Measurements from ENCODE around the gene RIC8B. TPM values are rescaled to one million over a fixed set of nuclear protein-coding genes. Genes with fewer than 3 reads are reported as not detected.
A peak's percentile ranks its signal among the peaks of the same experiment; 100 is the strongest.

Gene RIC8B
- total and polyA plus RNA-seq, 2 of the 13 experiments (the other 11 are each of a cell fraction or from before 2014, with no cell fraction given), result 5.1 to 7.5 TPM

- TF ChIP-seq TRIM24 (CRISPR knock-in tag; IDR thresholded peaks at IDR 0.05), result no peak
- TF ChIP-seq SMC3 (IDR thresholded peaks at IDR 0.05; ENCODE audit: low read length), result peak; percentile 64
- TF ChIP-seq AKAP8 (CRISPR knock-in tag; IDR thresholded peaks at IDR 0.05), result no peak
- TF ChIP-seq KDM6A (CRISPR knock-in tag; IDR thresholded peaks at IDR 0.05; ENCODE audit: low read depth), result no peak
- TF ChIP-seq TAF15 (IDR thresholded peaks at IDR 0.05; ENCODE audit: low read depth, low read length, poor library complexity, severe bottlenecking), result no peak
- no peak for TF ChIP-seq MTF2 (CRISPR knock-in tag; IDR thresholded peaks at IDR 0.05; ENCODE audit: borderline replicate concordance)
- TF ChIP-seq RELA (CRISPR knock-in tag; IDR thresholded peaks at IDR 0.05), result no peak
- no peak for TF ChIP-seq FOXO1 (CRISPR knock-in tag; IDR thresholded peaks at IDR 0.05)
- TF ChIP-seq SRSF4 (IDR thresholded peaks at IDR 0.05; ENCODE audit: low read depth, low read length, poor library complexity, severe bottlenecking), result no peak
- no peak for TF ChIP-seq ERF (CRISPR knock-in tag; IDR thresholded peaks at IDR 0.05)
These were observed 144.3 kb downstream of the RIC8B start (continued) for GRCh38 chr12:106918746-106919145.

GRCh38 chr12:106919910-106920544, 145.5 kb downstream of the RIC8B start:
- H3K27me3 ChIP-seq (ENCODE audit: control insufficient read depth in 1 of 2, insufficient read depth in 2 of 2, low read length in 2 of 2), result no peaks in the 10 kb centered on the region; a peak in 1 of 5 replicates
- no peak overlapping the region for H3K4me3 ChIP-seq (replicated peaks in 1 of 3; ENCODE audit: insufficient read depth in 1 of 3, low read depth in 2 of 3, low read length in 3 of 3)
- no peak overlapping the region for H3K9ac ChIP-seq (ENCODE audit: insufficient read depth, low read depth, low read length)
- intact Hi-C loops (cut with micrococcal nuclease; ENCODE audit: unreplicated experiment), result loop anchor here (2.0 to 5.0 kb wide), 4 partner anchors 79 to 693 kb away; no protein-coding TSS in a partner anchor
- FAIRE-seq, result peak; percentile 48
- no peaks in the 10 kb centered on the region; the same call in 1 of the 2 replicates for H3K9me3 ChIP-seq (ENCODE audit: low read length)
- in situ Hi-C loops (cut with HindIII; ENCODE audit: extremely low pct_ligation_motif_present, low pct_unique_long_range_greater_than_20kb), result loop anchor here (5.0 kb wide), 1 partner anchor 533 kb away; no protein-coding TSS in a partner anchor
- no peak for ATAC-seq
- H3K36me3 ChIP-seq (replicated peaks in 1 of 2; ENCODE audit: control insufficient read depth in 1 of 2, insufficient read depth in 2 of 2, low read length in 2 of 2), result no peaks in the 10 kb centered on the region
- H4K20me1 ChIP-seq (ENCODE audit: insufficient read depth, low read length), result no peaks in the 10 kb centered on the region
- ChIA-PET POLR2A (interaction anchor here (2.2 kb wide), 1 partner anchor 562 kb away, joined by 13 read pairs; the partner anchor contains the start of gene POLR3B), CTCF (ENCODE audit: low intra/inter-chr PET ratio, low total read pairs) (interaction anchor here (0.9 to 3.2 kb wide), 5 partner anchors 36 to 562 kb away, joined by 3 to 31 read pairs (median 4); partner anchors contain the start of gene POLR3B)
- no peak overlapping the region for H3K4me2 ChIP-seq (ENCODE audit: low read depth, low read length)
- BruUV-seq (replicated peaks), result no TSS peak
- 17% methylated on average over 4 of the region's 4 CpGs for WGBS (ENCODE audit: low lambda C conversion rate)
- no peak overlapping the region for H3K27ac ChIP-seq (ENCODE audit: extremely low read length, insufficient read depth, low read length)
- no peaks in the 10 kb centered on the region for H3K79me2 ChIP-seq (ENCODE audit: insufficient read depth, low read length)
- no peak overlapping the region for H2AFZ ChIP-seq (ENCODE audit: low read length)
- H3K4me1 ChIP-seq (ENCODE audit: insufficient read depth, low read length), result no peaks in the 10 kb centered on the region
- peak; percentile 28 for DNase-seq (ENCODE audit: low spot score)
- TF ChIP-seq RNF2 (conservative IDR thresholded peaks at IDR 0.05; ENCODE audit: low read depth) (no peak), TCF12 (IDR thresholded peaks at IDR 0.05) (no peak), TCF12 (CRISPR knock-in tag; IDR thresholded peaks at IDR 0.05) (no peak), SATB2 (CRISPR knock-in tag; IDR thresholded peaks at IDR 0.05) (no peak), ZNF780A (CRISPR knock-in tag; IDR thresholded peaks at IDR 0.05) (no peak), GPN1 (CRISPR knock-in tag; IDR thresholded peaks at IDR 0.05; ENCODE audit: borderline replicate concordance) (no peak), ZBTB44 (CRISPR knock-in tag; IDR thresholded peaks at IDR 0.05) (no peak), MAX (IDR thresholded peaks at IDR 0.05) (no peak), CTCF (CRISPR knock-in tag; IDR thresholded peaks at IDR 0.05) (peak; percentile 71)

Data from HepG2 (cell line).